ENCODE results near the gene AURKB.

DNA sequence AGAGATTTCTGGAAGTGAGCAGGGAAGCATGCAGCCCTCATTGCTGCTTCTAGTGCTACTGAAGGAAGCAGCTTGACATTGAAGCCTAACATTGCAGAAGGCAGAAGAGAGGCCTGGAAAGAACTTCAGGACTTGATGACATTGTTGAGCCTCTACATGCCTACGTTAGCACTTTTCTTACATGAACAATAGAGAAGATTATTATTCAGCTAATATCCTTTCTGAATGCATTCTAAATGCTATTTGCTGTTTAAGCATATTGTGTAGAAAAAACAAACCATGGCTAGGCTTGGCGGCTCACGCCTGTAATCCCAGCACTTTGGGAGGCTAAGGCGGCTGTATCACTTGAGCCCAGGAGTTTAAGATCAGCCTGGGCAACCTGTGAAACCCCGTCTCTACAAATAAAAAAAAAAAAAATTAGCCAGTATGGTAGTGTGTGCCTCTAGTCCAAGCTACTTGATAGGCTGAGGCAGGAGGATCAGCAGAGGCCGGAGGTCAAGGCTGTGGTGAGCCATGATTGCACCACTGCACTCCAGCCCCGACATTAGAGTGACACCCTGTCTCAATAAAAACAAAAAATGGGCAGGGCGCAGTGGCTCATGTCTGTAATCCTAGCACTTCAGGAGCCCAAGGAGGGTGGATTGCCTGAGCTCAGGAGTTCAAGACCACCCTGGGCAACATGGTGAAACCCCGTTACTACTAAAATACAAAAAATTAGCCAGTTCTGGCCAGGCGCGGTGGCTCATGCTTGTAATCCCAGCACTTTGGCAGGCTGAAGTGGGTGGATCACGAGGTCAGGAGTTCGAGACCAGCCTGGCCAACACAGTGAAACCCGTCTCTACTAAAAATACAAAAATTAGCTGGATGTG, 2.2 kb upstream of the AURKB start:
- TF ChIP-seq POLR2A (IDR thresholded peaks at IDR 0.05) = no peak
- TF ChIP-seq, protein P1, sequence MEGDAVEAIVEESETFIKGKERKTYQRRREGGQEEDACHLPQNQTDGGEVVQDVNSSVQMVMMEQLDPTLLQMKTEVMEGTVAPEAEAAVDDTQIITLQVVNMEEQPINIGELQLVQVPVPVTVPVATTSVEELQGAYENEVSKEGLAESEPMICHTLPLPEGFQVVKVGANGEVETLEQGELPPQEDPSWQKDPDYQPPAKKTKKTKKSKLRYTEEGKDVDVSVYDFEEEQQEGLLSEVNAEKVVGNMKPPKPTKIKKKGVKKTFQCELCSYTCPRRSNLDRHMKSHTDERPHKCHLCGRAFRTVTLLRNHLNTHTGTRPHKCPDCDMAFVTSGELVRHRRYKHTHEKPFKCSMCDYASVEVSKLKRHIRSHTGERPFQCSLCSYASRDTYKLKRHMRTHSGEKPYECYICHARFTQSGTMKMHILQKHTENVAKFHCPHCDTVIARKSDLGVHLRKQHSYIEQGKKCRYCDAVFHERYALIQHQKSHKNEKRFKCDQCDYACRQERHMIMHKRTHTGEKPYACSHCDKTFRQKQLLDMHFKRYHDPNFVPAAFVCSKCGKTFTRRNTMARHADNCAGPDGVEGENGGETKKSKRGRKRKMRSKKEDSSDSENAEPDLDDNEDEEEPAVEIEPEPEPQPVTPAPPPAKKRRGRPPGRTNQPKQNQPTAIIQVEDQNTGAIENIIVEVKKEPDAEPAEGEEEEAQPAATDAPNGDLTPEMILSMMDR (IDR thresholded peaks at IDR 0.05) = no peak

All from vagina (tissue), 2 donors.